PC-3 (cell line): ENCODE results near the gene SYT6. TPM values are rescaled to one million over a fixed set of nuclear protein-coding genes. Genes with fewer than 3 reads are reported as not detected.

Source experiments
- ATAC-seq: fragments of 200-7000 bp; cut with Tn5 transposase; 2 replicates; pipeline ENCODE4 v1.9.1; 2020; ENCODE audit warnings: mild to moderate bottlenecking, moderate library complexity
- BruUV-seq: library from RNA; stranded (reverse); fragments of 400-500 nt; replicated peaks from 2 replicates; lab custom pipeline; 2021; lab: Mats Ljungman, UMichigan
- CTCF ChIA-PET: fragments of 300-600 bp; sonication (Branson Sonifier 250); formaldehyde crosslinking; loops from one replicate; lab custom pipeline; 2022; ENCODE audit warnings: antibody characterized with exemption; lab: Charles Lee
- POLR2A ChIA-PET: fragments of 300-600 bp; sonication (Branson Sonifier 250); formaldehyde crosslinking; loops from one replicate; lab custom pipeline; 2022; ENCODE audit warnings: antibody characterized with exemption; ENCODE audit not compliant: unreplicated experiment; lab: Charles Lee
- DNase-seq: peaks from one replicate; pipeline ENCODE4 v3.0.0-alpha.2; 2015
- H2AFZ ChIP-seq: fragments of 300-600 bp; sonication (generic); 2 replicates; pipeline ENCODE4 v1.6.0; 2016; ENCODE audit warnings: antibody characterized with exemption, low read length
- H3F3A ChIP-seq: fragments of 300-600 bp; sonication (generic); one replicate; pipeline ENCODE4 v1.6.0; 2017; ENCODE audit warnings: antibody characterized with exemption, low read length, control low read depth, mild to moderate bottlenecking; ENCODE audit not compliant: unreplicated experiment
- H3K27ac ChIP-seq: fragments of 300-600 bp; sonication (generic); 2 replicates; pipeline ENCODE4 v1.5.1; 2016; ENCODE audit warnings: mild to moderate bottlenecking, low read length
- H3K27me3 ChIP-seq: fragments of 300-600 bp; sonication (generic); 2 replicates; pipeline ENCODE4 v1.6.1; 2016; ENCODE audit warnings: low read length, mixed read lengths
- H3K36me3 ChIP-seq: fragments of 300-600 bp; sonication (generic); 2 replicates; pipeline ENCODE4 v1.6.1; 2016; ENCODE audit warnings: low read depth, mixed run types, low read length, mixed read lengths
- H3K4me1 ChIP-seq: fragments of 300-600 bp; sonication (generic); 2 replicates; pipeline ENCODE4 v1.5.1; 2016; ENCODE audit warnings: low read length; ENCODE audit not compliant: insufficient read depth
- H3K4me2 ChIP-seq: fragments of 300-600 bp; sonication (generic); 2 replicates; pipeline ENCODE4 v1.6.0; 2016; ENCODE audit warnings: low read length
- H3K4me3 ChIP-seq: fragments of 300-600 bp; sonication (generic); 2 replicates; pipeline ENCODE4 v1.5.1; 2016; ENCODE audit warnings: mild to moderate bottlenecking, low read length, mixed read lengths
- H3K79me2 ChIP-seq: fragments of 300-600 bp; sonication (generic); 2 replicates; pipeline ENCODE4 v1.6.1; 2017; ENCODE audit warnings: low read length, mixed read lengths
- H3K9ac ChIP-seq: fragments of 300-600 bp; sonication (generic); 2 replicates; pipeline ENCODE4 v1.6.0; 2016; ENCODE audit warnings: mild to moderate bottlenecking, low read length
- H3K9me2 ChIP-seq: fragments of 300-600 bp; sonication (generic); replicated peaks from 2 replicates; pipeline ENCODE4 v1.6.1; 2016; ENCODE audit warnings: mixed run types, low read length, mixed read lengths
- H3K9me3 ChIP-seq: fragments of 300-600 bp; sonication (generic); 2 replicates; pipeline ENCODE4 v1.6.1; 2016; ENCODE audit warnings: low read length, mixed read lengths
- H4K20me1 ChIP-seq: fragments of 300-600 bp; sonication (generic); 2 replicates; pipeline ENCODE4 v1.6.1; 2016; ENCODE audit warnings: low read length, mixed read lengths
- CTCF ChIP-seq: fragments of 300-600 bp; sonication (generic); conservative IDR thresholded peaks from 2 replicates; pipeline ENCODE4 v1.5.1; 2017; ENCODE audit warnings: antibody characterized with exemption, low read depth, mild to moderate bottlenecking, low read length
- EZH2 ChIP-seq: fragments of 300-600 bp; sonication (generic); IDR thresholded peaks from one replicate; pipeline ENCODE4 v1.6.1; 2017; ENCODE audit warnings: antibody characterized with exemption, mild to moderate bottlenecking, low read length; ENCODE audit not compliant: unreplicated experiment
- EZH2phosphoT487 ChIP-seq: fragments of 300-600 bp; sonication (generic); IDR thresholded peaks from 2 replicates; pipeline ENCODE4 v1.6.1; 2018; ENCODE audit warnings: mild to moderate bottlenecking, antibody characterized with exemption, low read length, borderline replicate concordance
- intact Hi-C: fragments of 100-400 bp; cut with micrococcal nuclease; formaldehyde crosslinking; loops from 2 replicates; pipeline ENCODE4 v1.9.0; 2023
- total RNA-seq: library from RNA; depleted of rRNA; stranded (reverse); fragments of >200 nt; gene quantifications from 2 replicates; pipeline ENCODE4 v1.2.3, GENCODE V29; 2014

Gene SYT6
- total RNA-seq, 1 experiment from 2014 or later: not detected

- H3F3A ChIP-seq: peaks cover 3% of the 10 kb centered on the region
- intact Hi-C loops: loop anchor here (5.0 kb wide), 2 partner anchors 59 to 114 kb away; partner anchors contain the start of gene OLFML3
- no peak overlapping the region for H3K9ac ChIP-seq
- no peaks in the 10 kb centered on the region for H3K9me3 ChIP-seq
- no peak for TF ChIP-seq EZH2phosphoT487
- H3K79me2 ChIP-seq: no peaks in the 10 kb centered on the region
- H3K4me3 ChIP-seq: no peak overlapping the region
- no peaks in the 10 kb centered on the region for H4K20me1 ChIP-seq
- ATAC-seq: no peak
- H2AFZ ChIP-seq: no peak overlapping the region
- no peaks in the 10 kb centered on the region for H3K9me2 ChIP-seq
- no peak for DNase-seq
- no peak overlapping the region for H3K27ac ChIP-seq
- H3K4me1 ChIP-seq: peaks cover 54% of the 10 kb centered on the region
- H3K36me3 ChIP-seq: no peaks in the 10 kb centered on the region
- BruUV-seq: no TSS peak
- no peak overlapping the region for H3K4me2 ChIP-seq
- ChIA-PET CTCF (no interaction called here), POLR2A (no interaction called here)
- H3K27me3 ChIP-seq: no peaks in the 10 kb centered on the region
These were observed 62.7 kb downstream of the SYT6 start for GRCh38 chr1:114090738-114091505.

- no peak for ATAC-seq
- CTCF ChIA-PET: no interaction called here
These were observed 64.0 kb downstream of the SYT6 start for GRCh38 chr1:114089502-114090138.

More at GRCh38 chr1:114089502-114090138, 64.0 kb downstream of the SYT6 start:
- no peaks in the 10 kb centered on the region for H3K36me3 ChIP-seq
- H4K20me1 ChIP-seq: no peaks in the 10 kb centered on the region
- TF ChIP-seq EZH2 (no peak), EZH2phosphoT487 (no peak), CTCF (no peak)
- no peaks in the 10 kb centered on the region for H3K9me3 ChIP-seq
- no TSS peak for BruUV-seq
- DNase-seq: peak; percentile 42
- H3K4me2 ChIP-seq: peak overlapping the region; percentile 25; the same call in 1 of the 2 replicates
- H3F3A ChIP-seq: peaks cover 3% of the 10 kb centered on the region
- H3K9me2 ChIP-seq: no peaks in the 10 kb centered on the region
- POLR2A ChIA-PET: no interaction called here
- intact Hi-C loops: loop anchor here (5.0 kb wide), 2 partner anchors 57 to 112 kb away; partner anchors contain the start of gene OLFML3
- H3K79me2 ChIP-seq: no peaks in the 10 kb centered on the region
- H3K27me3 ChIP-seq: no peaks in the 10 kb centered on the region
- no peak overlapping the region for H2AFZ ChIP-seq
- no peak overlapping the region for H3K4me3 ChIP-seq
- H3K27ac ChIP-seq: peak overlapping the region; percentile 30
- no peak overlapping the region for H3K9ac ChIP-seq
- peaks cover 47% of the 10 kb centered on the region for H3K4me1 ChIP-seq
